HG03097 (cell line): Measurements from ENCODE around the gene LRP8.

ENCODE experiments used
- ATAC-seq: cut with Tn5 transposase; IDR thresholded peaks from one replicate; pipeline ENCODE4 v1.9.1; 2021; ENCODE audit not compliant: unreplicated experiment, low FRiP score

The LRP8 gene

DNA sequence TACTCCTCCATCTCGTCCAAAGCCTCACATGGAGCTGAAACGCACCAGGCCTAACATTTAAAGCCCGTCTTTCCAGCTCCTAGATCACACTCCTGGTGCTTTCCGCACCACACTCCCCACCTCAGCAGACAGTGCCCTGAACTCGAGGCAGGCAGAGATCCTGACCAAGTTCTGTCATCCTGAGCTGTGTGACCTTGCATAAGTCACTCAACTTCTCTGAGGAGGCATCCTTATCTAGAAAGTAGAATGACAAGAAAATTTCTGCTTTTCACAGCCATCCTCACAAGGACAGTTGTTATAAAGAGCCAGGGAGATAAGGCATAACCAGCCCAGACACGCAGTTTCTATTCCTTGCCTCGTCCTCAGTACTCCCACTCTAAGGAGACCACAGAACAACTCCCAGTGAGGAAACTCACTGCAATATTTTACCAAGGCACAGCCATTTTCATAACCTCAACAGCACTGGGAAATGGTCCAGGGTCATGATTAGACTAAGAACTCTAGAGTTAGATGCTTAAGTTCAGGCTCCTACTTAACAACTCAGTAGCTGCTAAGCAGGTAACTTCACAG, 3.1 kb downstream of the LRP8 start:
- no peak for ATAC-seq

DNA sequence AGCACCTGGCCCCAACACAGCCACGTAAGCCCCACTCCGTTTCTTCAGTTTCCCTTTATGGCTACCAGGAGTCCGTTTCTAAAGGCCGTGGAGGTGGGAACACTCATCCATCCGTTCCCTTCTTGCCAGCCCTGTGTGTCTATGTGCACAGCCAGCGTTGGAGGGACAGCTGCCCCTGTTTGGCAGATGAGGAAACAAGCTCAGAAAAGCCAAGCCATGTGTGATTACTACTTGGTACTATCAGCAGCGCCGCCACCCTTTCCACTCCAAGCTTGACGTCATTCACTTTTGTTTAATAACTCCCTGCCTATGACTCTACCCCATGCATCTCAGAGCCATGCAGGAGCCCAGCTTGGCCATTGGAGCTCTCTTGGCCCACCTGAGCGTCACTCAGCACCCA, 3.5 kb downstream of the LRP8 start:
- ATAC-seq: no peak

DNA sequence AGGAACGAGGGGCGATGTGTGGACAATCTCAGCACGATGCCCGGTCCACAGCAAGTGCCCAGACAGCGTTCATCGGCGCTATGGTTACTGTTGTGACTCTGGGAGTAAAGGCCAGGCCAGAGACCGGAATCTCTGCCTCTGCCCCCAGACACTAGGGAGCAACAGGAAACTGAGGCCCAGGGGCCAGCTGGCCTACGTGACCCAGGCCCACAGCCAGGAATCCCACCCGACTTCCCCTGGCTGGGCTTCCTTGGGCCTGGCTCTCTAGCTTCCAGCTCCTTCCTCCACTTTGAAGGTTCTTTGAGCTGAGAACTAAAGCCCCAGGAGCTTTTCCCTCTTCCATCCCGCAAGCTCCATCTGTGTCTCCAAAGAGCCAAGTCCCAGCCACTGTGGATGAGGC, 4.6 kb downstream of the LRP8 start:
- no peak for ATAC-seq

- ATAC-seq: no peak
Measured at GRCh38 chr1:53321776-53322602, 5.9 kb downstream of the LRP8 start.

DNA sequence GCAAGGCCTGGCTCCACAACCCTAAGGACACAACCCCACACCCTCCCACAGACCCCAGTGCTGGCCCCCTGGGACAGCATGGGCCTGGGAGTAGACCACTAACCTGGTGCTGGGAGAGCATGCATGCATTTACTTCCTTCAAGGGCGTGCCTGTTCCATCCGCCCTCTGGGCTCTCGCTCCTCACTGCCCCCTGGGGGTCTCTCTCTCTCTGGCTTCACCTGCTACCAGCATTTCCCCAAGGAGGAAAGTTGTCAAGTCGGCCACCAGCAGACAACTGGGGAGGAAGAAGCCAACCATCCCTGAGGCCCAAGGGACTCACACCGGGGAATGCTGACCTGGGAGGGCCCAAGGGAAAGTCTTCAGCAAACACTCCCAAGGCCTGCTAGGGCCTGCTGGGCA, 6.5 kb downstream of the LRP8 start:
- ATAC-seq: no peak

GRCh38 chr1:53320646-53321045, 7.2 kb downstream of the LRP8 start:
- ATAC-seq: no peak

DNA sequence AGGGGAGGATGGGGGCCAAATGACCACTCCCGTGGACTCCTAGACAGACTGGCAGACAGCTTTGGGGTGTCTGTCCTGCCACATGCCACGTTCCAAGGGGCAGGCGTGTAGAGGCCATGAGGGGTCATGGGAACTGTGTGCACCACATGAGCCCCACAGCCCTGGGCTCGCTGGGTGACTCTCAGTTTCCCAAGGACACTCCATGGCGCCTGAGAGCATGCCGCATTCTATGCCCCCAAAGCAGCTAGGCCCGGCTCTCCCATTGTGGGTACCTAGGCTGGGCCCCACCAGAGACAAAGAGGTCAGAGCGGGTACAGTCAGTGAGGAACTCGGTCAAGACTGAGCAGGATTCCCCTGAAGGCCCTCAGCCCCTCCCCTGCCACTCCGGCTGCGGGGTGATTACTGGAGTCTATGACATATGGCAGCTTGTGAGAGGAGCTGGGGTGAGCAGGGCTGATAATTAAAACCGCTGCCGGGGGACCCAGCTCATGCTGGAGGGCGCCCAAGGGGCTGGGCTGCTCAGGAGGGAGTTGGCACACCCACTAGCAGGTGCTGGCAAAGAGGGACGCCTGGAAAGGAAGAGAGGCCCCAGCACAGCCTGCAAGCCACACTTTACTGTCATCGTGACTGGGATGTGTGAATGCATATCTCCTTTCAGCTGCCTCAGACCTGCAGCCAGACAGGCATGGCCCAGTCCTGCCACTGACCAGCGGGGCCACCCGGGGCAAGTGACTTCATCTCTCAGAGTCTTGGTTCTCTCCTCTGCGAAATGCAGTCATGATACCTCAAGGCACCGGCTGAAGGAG, 8.4 kb downstream of the LRP8 start:
- no peak for ATAC-seq

- no peak for ATAC-seq
Measured at GRCh38 chr1:53317646-53318539, 10.0 kb downstream of the LRP8 start.

DNA sequence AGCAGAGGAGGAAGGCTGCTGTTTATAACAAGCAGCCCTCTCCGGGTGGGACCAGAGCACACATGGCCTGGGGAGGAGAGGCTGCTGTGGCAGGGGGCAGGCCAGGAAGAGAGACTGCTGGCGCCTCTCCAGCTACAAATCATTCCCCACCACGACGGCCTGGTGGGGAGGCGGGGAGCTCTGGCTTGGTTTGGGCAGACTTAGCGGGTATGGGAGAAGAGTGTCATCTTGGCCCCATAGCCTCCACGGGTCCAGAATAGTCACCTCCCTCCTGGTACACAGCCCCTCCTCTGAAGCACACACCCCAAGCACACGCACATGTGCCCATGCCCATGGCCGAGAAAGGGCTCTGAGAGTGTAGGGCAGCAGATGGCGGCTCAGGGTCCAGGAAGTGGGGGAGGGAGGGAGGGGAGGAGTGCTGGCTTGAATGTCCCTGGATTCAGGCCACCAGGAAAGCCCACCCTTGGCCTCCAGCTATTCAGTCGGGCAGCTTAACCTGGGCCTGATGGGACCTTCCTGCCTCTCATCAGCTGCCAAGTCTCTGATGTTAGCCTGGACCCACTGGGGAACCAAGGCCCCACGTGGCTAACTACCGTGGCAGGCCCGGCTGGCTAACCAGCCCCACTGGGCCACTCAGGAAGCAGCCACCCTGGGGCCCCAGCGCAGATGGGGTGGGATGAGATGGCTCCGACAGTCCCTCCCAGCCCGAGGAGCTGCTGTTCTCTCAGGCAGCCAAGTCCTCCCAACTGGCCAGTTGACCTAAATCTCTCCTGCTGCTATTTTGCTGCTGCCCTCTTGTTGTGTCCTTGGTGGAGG, 10.9 kb downstream of the LRP8 start:
- ATAC-seq: no peak

DNA sequence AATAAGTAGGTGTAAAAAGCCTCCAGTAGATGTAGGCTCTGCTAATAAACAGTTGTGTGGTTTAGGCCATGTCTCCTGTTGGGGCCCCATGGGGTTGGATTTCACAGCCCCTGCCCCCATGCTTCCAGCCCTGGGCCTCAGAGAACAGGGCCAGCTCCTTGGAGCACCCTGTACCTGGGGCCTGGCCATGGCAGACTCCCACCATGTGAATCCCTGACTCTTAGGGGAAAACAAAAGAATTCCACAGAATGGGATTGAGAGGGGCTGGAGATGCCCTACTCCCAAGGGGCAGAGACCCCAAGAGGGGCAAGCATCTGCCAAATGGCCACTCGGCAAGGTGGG, 11.5 kb downstream of the LRP8 start:
- no peak for ATAC-seq

DNA sequence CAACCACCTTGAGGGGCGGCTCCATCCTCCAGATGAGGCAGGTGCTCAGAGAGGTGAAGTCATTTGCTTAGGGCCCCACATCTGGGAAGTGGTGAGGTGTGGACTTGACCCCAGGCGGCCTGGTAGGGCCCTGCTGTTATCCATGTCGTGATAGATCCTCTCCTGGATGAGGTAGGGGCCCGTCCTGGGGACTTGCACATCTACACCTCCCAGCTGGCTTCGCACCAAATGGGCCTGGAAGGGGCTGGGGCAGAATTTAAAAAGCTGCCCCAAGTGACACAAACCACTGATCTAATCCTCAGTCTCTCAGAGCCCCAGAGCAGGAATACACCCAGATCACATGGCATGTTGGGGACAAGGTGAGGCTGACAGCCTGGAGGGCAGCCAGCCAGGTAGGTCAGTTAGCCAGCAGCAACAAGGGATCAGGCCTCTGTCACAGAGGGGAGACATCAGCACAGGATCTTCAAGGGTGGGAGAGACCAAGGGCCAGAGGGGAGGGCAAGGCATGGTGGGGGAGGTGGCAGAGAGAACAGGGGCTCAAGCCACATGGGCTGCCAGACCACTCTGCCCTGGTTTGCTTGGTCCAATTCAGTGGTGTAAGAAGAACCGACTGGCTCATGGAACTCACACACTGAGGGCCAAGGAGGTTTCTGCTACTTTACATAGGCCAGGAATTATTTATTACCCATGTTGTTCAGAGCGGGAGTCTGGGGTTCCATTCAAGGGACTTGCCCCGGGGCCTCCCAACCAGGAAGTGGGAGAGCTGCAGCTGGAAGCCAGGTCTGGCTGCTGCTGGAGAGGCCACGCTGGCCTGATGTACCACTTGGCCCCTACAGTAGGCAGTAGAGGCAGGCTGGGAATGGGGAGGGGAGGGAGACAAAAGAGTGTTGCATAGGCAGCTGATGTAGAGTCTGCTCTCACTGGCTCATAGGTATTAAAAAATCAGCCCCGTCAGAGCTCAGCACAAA, 12.1 kb downstream of the LRP8 start:
- ATAC-seq: no peak

DNA sequence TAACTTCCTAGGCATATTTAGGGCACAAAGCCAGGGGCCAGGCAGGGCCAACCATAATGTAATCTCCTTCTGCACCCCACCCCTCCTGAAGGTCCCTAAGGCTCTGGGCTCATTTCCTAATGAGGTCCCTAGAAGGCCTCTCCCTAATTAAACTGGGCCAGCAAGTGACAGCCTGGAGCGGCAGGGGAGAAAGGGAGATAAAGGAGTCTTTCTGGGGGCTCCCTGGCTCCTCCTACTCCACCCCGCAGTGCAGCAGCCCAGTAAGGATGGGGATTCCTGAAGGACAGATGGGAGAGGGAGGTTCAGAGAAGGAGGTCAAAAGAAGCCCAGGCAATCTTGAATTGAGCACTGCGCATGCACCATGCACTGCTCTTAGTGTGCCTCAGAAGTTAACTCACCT, 12.8 kb downstream of the LRP8 start:
- ATAC-seq: no peak

DNA sequence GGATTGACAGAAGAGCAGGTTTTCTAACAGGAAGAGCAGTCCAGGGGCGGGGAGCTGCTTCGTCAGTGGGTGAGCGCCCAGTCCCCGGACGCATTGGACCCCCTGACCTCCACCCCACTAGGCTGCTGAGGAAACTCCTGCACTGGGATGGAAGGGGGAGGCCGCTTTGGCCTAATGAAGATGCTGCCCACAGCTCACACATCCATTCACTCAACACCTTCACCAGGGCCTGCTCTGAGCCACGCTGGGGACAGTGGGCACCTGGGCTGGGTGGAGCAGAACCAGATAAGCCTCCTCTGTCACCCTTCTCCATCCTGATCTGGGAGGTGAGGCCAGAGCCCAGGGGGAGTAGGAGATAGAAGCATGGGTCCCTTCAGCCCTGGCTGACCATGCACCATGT, 13.3 kb downstream of the LRP8 start:
- ATAC-seq: no peak

DNA sequence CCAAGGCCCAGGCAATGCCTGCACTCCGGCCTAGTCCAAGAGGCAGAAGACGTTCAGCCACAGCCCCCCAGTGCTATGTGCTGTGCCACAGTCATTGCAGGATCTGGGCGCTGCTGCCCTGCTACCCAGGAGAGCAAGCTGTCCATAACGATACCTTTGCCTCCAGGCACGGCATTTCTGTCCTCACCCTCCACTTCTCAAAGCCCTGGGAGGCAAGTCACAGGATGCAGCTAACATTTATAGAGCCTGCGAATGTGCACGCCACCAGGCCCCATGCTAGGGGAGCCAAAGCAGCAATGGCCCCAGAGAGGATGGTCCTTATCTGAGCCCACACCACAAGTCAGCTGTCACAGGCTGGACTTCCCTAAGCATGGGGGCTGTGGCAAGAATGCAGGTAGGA, 13.8 kb downstream of the LRP8 start:
- no peak for ATAC-seq

DNA sequence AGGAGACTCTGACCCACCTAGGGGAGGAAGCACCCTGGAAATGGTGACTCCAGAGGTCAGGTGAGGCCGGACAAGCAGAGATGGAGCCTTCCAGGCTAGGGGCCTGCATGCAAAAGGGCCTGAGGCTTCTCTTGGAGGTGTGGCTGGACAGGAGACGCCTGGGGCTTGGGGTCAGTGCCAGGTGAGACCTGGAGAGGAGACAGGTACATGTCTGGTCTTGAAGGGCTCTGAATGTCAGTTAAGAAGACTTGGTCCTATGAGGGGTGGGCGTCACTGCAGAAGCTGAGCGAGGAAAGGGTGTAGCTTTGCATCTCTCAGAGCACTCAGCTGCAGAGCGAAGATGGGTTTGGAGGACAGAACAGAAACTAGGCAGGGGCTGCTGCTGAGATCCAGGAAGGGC, 14.3 kb downstream of the LRP8 start:
- no peak for ATAC-seq

DNA sequence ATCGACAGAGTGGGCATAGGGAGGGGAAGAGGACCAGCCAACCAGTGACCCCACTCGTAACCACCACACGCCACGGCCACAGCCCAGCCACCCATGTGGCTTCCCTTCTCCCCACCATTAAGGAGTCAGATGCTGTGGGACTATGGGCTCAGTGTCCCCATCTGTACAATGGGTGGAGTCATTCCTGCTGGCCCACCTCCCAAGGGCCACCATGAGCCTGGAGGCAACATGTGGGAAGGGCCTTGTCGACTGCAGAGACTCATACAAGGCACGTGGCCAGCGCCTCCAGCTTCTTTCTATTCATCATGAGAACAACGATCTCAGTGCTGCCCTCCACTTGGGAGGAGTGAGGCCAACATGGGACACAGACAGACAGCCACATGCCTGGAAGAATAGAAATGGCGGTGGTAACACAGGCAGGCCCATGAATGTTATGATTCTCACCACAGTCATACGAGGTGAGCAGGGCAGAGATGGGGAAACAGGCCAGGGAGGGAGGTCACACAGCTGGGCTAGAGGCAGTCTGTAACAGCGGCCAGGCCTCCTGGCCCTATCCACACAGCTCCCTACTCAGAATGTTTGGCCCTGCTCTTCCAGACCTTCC, 16.1 kb downstream of the LRP8 start:
- ATAC-seq: no peak

GRCh38 chr1:53310847-53311681, 16.8 kb downstream of the LRP8 start:
- no peak for ATAC-seq

DNA sequence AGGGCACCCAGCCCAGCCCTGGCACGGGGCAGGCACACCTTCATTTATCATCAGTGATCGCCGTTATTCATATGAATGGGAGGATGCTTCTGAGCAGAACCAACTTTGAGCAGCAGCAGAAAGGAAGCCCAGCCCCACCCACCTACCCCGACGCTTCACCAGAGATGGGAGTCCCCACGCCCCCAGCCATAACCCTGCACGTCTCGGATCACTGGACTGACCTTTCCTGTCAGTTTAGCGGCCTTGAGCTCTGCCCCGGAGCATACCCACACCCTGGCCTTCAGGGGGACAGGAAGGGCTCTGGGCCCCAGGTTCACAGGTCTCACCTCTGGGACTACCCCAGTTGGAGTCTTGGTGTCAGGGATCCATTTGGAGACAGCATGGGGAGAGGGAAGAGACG, 18.1 kb downstream of the LRP8 start:
- ATAC-seq: no peak
